HG03196 (cell line): Measurements from ENCODE around the gene CACNA1C.

Source experiments
- ATAC-seq: cut with Tn5 transposase; IDR thresholded peaks from one replicate; pipeline ENCODE4 v1.9.1; 2021; ENCODE audit not compliant: unreplicated experiment

The CACNA1C gene

DNA sequence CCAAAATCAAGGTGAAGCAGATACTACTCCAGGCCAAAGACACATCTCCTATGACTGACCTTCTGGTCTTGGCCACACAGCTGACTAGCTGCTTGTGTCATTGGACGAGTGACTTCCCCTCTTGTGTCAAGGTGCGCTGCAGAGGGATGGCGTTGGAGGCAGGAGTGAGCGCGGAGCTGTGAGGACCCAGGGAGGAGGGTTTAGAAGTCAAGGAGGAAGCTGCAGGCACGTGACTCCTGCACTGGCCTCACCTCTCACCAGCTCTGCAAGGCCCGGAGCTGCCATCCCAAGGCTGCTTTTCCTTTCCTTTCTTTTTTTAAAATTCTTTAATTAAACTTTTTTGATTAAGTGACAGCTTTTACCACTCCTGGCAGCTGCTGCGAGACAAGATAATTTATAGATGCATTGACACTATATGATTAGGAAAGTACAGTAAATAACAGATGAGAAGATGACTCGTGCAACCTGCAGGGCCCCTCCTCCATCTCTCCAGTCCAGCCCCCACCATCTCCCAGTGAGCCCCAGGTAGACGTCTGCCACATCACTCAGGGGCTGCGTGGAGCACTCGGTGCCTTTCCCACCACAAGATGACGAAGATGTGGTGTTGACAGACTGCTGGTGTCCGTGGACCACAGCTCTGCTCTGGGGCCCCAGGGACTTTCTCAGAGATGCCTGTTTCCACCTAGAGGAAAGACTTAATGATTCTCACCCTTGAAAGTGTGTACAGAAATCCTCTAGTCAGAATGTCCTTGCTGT, 350.6 kb downstream of the CACNA1C start:
- ATAC-seq = no peak

DNA sequence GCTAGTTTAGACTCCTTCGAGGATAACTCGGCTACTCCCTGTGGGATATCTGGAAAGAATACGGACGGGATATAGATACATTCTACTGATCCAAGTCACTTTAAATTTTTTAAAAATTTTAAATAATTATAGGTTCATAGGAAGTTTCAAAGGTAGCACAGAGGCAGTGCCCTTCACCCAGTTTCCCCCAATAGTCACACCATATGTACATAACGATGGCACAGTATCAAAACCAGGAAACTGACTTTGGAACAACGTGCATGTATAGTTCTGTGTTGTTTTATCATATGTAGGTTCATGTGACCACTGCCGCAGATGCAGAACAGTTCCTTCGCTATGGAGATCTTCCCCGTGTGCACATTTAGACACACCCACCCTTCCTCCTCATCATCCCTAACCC, 352.3 kb downstream of the CACNA1C start:
- ATAC-seq = no peak

DNA sequence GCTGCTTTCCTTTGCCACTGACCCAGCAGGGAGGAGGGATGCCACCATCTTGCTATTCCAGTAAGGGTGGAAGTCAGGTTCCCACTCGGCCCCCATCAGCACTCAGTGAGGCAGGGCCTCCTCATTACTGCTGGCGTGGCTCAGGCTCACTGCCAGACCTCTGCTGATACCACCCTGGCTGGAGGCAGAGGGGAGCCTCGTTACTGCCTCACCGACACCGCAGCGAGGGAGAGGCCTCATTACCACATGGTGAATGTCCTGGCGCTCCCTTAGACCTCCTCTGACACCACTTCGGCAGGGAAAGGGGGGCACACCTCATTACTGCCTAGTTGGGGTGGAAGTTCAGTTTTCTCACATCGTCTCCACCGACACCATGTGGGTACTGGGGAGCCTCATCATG, 354.1 kb downstream of the CACNA1C start:
- ATAC-seq = no peak

DNA sequence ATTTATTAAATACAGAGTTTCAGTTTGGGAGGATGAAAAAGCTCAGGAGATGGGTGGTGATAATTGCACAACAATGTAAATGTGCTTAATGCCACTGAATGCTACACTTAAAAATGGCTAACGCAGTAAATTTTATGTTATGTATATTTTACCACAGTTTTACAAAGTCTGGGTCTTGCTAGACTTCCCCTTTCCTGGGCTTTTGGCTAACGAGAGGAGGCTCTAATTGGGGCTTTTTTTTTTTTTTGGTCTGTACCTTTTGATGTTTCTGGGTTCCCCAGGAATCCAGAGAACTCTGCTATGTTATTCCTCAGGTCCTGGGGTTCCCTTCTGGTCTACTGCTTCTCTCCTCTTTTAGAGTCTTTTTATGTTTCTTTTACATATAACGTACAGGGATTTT, 355.5 kb downstream of the CACNA1C start:
- ATAC-seq = no peak

DNA sequence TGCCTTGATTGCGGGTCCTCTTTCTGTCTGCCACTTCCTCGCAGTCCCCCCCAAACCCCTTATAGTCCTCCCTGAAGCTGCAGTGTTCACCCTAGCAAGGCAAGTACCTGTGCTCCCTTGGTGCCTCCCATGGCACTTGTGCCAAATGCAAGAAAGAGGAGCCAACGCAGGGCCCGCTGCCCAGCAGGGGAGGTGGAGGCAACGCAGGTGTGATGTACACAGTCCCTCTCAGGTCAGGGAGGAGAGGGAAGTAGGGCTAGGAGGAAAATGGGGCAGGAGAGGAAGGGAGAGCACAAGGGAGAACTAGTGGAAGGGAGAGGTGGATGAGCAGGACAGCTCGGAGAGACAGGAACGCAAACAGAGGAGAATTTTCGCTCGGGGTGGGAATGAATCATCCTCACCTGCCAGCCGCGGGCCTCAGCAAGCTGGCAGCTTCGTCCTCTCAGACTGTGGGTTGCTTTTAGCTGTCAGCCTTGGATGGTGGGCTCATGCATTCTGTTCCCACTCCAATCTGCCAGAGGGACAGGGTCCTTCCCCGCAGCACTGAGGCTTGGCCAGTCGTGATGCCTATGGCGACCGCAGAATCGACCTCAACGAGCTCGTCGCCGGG, 357.0 kb downstream of the CACNA1C start:
- ATAC-seq = no peak

DNA sequence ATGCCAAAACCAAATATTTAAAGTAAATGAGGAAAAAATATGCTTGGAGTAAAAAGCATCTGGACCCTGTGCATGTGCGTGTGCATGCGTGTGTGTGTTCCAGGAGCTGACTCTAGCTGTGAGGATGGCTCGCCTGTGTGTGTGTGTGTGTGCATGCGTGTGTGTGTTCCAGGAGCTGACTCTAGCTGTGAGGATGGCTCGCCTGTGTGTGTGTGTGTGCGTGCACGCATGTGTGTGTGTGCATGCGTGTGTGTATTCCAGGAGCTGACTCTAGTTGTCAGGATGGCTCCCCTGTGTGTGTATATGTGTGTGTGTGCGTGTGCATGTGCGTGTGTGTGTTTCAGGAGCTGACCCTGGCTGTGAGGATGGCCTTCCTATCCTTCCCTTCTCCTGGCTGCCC, 357.7 kb downstream of the CACNA1C start:
- no peak for ATAC-seq

DNA sequence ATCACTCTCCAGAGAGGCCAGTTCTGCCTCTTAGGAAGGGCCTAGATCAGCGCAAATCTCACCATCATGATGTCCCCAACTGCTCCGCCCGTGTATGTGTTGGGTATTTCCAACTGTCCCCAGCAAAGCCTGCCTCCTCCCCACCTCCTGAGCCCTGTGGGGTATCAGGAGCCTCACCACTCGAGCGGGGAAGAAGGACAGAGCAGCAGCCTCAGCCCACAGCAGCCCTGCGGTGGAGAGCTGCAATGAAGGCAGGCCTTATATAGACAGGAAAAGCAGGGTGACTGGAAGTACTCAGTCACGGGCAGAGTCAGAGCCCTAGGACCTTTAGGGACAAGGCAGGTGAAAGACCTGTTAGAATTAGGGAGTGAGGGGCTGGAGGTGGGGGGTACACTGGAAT, 358.2 kb downstream of the CACNA1C start:
- ATAC-seq = no peak

DNA sequence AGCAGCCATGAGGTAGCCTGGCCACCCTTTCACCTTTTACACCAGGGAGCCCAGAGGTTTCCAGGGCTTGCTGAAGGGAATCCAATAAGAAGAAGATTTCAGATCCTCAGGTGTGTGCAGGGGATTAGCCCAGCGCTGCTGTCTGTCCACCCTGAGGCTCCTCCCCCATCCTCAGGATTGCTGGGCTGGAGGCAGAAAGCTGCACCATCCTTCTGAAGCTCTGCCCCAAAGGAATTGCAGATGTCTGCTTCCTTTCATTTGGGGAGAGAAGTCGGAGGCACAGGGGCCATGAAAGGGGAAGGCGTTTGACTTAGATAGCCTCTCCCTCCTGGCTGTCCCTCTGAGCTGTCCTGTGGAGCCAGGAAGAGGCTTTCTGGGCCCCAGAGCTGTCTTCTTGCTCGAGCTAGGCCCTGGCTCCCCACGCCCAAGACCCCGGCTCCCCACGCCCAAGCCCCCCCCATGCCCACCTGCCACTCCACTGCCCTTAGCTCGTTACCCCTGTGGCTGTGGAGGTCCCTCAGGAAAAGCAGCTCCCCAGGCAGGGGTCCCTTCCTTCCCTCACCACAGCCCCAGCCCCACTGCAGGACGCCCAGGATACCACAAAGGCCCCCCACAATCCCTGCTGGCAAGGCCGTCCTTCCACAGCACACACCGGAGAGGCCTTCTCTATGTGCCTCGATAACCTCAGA, 359.0 kb downstream of the CACNA1C start:
- ATAC-seq = no peak

DNA sequence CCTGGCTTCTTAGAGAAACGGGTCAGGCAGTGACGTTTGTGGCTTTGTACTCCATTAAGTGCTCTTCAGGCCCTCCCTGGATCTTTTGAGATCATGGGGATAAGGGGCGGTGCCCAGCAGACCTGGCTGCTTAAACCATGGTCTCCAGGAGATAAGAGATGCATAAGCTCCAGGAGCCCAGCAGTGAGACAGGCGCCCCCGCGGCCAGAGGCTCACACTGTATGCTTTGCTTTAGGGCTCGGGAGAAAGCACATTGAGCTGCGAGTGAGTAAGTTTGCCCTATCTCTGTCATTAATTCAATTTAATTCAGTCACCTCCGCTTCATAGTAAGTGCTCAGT, 359.5 kb downstream of the CACNA1C start:
- no peak for ATAC-seq

DNA sequence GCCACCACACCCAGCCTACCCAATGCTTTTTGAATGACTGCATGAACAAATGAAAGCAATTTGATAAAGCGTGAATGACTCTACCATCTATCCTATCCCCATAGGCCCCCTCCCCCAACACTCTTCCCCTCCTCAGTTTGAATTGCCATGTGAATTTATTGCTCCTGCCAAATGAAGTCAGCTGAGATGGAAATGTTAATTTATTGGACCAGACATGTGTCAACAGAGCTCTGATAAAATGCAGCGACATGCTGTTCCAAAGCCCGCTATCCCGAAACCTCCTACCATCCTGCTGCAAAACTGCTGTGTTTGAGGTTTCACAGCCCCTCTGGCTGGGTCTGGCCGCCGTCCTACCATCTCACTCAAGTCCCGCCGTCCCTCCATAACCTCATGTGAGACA, 360.5 kb downstream of the CACNA1C start:
- no peak for ATAC-seq

DNA sequence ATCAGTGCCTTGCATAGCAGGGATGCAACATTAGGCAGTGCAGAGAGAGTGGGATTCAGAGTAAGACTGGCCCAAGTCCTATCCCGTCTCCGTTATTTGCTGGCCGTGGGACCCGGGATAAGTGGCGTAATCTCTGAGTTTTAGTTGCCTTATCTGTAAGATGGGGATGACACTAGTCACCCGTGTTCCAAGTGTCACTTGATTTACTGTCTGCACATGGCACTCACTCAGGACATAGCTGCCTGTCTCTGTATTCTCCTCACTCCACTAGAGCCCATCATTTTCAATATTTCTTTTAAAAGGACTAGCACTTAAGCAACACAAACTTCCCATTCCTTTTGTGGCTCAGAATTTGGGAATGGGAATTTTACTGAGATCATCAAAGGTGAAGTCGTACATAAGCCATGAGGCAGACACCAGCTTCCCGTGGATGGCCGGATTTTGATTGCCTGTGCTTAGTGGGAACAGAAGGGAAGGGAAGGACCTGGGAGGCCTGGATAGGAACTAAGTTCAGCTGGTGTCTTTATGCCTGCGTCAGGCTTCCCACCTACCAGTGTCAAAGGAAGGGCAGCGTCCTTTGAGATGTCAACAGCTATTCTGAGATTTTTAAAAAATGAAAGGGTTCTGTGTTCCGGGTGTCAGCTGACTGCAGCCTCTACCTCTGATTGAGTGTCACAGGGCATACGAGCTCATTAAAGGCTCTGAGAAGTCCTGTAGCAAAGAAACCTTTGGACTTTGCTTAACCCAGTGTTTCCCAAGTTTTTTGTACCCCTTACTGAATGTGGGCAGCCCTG, 361.4 kb downstream of the CACNA1C start:
- ATAC-seq = no peak

DNA sequence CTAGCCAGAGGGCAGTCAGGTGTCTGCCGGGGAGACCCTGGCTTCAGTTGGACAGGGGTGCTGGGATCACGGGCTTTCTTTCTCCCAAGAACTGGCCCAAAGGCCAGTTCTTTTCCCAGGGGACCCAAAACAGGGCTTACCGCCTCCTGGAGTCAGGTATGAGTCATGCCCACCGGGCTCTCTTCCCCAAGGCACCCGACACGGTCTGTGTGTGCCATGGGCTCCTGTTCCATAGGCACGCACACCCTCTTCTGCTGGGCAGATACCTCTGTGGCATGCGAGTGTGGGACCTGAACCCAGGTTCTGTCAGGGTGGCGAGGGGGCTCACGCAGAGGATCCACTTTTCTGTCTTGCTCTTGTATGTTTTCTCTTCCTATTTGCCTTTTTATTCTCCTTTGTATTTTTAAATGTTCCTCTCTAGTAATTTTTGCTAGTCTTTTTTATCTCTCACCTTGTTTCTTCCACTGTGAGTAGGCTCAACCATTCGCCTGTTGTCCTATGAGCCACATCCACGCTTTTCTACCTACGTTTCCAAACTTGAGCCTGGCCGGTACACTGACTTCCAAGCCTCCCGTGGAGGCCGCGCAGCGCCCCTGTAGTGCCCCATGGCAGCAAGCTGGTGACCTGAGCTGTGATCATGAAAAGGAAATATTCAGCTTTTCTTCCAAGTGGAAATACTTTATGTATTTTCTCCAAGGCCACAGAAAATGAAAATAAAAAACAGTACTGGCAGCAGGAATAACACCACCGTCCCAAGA, 362.2 kb downstream of the CACNA1C start:
- ATAC-seq = no peak

DNA sequence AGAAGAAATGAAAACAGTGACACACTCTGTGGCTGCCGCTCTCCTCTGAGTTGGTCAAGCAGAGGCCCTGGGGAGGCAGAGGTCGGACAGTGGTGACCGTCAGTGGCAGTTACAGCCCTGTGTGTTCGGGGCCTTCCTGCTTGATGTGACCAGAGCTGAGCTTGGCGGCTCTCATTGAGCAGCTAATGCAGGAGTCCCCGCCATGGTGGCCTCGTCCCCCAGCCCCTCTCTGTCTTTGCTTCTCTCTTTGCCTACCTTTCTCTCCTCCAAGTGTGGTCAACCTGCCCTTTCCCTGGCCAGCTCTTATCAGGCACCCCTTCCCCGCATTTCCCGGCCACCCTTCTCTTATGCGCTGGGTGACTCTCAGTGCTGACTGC, 362.8 kb downstream of the CACNA1C start:
- ATAC-seq = no peak

DNA sequence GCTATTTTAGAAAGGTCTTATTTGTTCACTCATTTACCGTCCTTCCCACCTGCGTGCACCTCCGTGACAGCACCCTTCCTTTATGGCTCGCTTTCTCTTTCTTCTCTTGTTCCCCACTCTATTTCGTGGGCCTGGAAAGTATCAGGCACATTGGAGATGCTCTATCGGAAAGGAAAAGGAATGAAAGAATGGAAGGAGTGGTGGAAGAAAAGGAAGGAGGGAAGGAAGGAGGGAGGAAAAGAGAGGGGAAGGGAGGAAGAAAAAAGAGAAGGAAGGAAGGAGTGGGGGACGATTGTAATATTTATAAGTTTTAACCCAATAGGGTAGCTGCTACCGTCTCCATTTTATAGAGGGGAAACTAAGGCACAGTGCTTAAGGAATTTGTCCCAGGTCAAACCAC, 363.4 kb downstream of the CACNA1C start:
- no peak for ATAC-seq

DNA sequence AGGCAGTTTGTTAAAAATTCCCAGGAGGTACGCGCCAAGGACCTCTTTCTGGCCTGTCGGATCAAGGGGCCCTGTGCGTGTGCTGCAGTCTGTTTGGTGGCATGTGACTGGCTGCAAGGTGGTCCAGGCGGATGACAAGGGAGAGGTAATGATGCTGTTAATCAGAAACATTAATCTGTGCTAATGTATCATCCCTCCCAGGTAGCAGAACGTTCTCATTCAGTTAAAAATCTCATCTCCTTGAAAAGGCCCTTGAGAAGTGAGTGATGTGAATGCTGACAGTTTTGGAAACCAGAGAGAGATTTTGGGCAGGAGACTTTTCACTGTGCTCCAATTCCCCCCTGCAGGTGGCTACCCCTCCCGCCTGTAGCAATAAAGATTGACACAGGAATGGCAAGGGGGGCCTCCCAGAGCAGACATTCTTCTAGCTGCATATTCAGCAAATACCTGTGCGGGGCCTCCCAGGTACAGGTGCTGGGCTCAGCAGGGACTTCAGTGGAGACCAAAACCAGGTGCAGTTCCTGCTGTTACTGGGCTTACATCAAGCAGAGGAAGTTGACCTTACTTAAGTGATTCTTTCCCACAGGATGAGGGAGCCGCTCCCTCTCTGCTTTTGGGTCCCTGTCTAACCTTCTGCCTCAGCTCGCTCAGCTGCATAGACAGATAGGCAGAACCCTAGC, 364.8 kb downstream of the CACNA1C start:
- ATAC-seq = no peak

DNA sequence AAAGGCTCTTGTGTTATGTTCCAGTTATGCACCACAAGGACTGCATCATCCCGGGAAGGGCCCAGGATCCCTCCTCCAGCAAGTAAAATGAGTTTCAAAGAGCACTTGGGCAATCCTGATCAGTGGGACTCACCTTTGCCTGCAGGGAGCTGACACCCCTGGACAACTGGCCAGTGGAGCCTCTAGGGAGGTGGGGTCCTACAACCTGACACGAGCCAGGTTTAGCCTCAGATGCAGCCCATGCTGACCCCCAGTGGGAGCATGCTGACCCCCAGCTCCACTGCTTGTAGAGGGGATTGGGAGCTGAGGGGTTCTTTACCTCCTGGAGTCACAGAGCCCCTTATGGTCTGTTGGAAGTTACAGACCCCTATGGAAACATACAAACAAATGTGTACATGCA, 365.8 kb downstream of the CACNA1C start:
- no peak for ATAC-seq

DNA sequence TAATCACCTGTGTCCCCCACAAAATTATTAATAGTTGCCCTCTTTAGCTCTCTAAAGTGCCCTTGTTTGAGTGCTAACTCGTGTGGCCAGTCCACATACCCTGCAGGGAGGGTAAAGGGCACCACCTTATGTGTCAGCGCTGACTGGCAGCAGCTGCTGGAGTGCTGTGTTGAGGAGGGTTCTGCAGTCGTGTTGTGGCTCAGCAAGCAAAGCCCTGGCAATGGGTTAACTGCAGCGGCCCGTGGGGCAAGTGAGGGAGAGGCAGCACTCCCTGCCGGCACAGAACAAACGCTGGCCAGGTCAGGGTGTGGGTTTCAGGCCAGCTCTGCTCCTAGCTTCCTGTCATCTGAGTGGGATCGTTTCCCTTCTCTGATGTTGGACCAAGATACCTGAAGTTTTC, 369.8 kb downstream of the CACNA1C start:
- ATAC-seq = no peak

DNA sequence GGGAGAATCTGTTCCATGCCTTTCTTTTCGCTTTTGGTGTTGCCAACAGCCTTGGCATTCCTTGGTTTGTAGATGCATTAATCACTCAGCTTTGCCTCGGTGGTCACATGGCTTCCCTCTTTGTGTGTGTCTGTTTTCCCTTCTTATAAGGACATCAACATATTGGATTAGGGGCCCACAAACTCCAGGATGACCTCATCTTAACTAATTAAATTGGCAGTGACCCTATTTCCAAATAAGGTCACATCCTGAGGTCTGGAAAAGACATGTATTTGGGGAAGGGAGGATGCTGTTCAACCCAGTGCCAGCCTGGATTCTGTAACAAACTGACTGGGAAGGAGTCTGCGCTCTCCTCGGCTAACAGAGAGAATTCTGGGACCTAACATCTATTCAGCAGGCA, 376.2 kb downstream of the CACNA1C start:
- no peak for ATAC-seq

DNA sequence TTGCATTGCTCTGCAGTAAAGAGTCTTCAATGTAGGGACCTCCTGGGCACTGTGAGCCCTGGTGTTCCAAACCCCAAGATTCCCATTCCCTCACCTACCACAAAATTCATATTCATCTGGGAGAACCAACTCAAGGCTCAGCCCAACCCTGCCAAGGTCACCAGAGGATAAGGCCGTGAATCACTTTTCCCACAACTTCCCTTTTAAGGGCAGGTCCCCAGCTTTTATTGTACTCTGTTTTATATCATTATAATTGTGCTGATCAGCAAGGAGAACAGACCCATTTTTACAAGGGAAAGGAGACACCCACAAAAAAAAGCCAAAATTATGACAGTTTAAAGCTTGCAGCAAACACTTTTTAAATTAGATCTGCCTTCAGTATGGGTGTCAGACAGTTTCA, 379.0 kb downstream of the CACNA1C start:
- no peak for ATAC-seq

DNA sequence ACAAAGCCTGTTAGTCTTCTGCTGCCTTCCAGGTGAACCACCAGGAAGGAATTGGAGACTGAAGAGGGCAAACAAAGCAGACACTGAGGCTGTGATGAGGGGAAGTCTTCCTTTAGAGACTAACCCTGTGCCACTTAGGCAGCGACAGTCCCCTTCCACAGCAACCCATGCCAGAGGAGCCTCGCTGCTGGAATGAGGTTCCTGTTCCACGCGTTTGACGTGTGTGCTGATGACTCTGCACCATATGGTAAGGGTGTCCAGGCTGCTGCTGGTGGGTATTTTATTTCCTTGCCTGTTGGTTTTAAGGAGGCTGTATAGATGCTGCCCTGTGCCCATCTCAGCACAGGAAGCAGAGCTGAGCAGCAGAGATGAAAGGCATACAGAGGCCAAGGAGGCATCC, 380.1 kb downstream of the CACNA1C start:
- no peak for ATAC-seq
